Liver (tissue), 2 donors: ENCODE results near the gene CDH1.

ENCODE experiments used
- CTCF ChIP-seq: fragments of 150-350 bp; IDR thresholded peaks from 2 replicates; pipeline ENCODE4 v1.5.1; 2017; ENCODE audit warnings: improper control_type of control experiment, low read depth, low read length; ENCODE audit not compliant: missing input control
- YY1 ChIP-seq: IDR thresholded peaks from 2 replicates; pipeline ENCODE4 v1.6.1; 2016; ENCODE audit warnings: antibody characterized with exemption, mild to moderate bottlenecking
- ZBTB33 ChIP-seq: IDR thresholded peaks from 2 replicates; pipeline ENCODE4 v1.6.1; 2016; ENCODE audit warnings: antibody characterized with exemption
- donor health status: healthy.

GRCh38 chr16:68754084-68754792, 17.1 kb downstream of the CDH1 start:
- no peak for TF ChIP-seq YY1
- no peak for TF ChIP-seq ZBTB33
- TF ChIP-seq CTCF = no peak
